ENCODE measurements around the gene NPIPA1.
A peak's percentile ranks its signal among the peaks of the same experiment; 100 is the strongest.
"Not testable (repeated sequence)": the region's sequence is repeated elsewhere in the genome, so short reads cannot be mapped to it uniquely, and the experiment has no call there.

The NPIPA1 gene

GRCh38 chr16:14982521-14982920 lies 45.3 kb downstream of the NPIPA1 start:
- H3K4me1 Mint-ChIP-seq (ENCODE audit: low read depth) = peaks cover 16% of the 10 kb centered on the region
- peaks cover 32% of the 10 kb centered on the region for H3K36me3 Mint-ChIP-seq (ENCODE audit: low read depth)
- not testable (repeated sequence) for H3K27ac Mint-ChIP-seq, H3K27me3 Mint-ChIP-seq, H3K4me3 Mint-ChIP-seq, H3K9me3 Mint-ChIP-seq

- not testable (repeated sequence) for H3K9me3 Mint-ChIP-seq, H3K27me3 Mint-ChIP-seq, H3K4me3 Mint-ChIP-seq, H3K27ac Mint-ChIP-seq
- peaks cover 56% of the 10 kb centered on the region for H3K36me3 Mint-ChIP-seq (ENCODE audit: low read depth)
- H3K4me1 Mint-ChIP-seq (ENCODE audit: low read depth) = peaks cover 15% of the 10 kb centered on the region
These were observed 50.8 kb downstream of the NPIPA1 start for GRCh38 chr16:14988092-14988491.

- H3K9me3 Mint-ChIP-seq, H3K27me3 Mint-ChIP-seq, H3K27ac Mint-ChIP-seq: not testable (repeated sequence)
- Mint-ChIP-seq H3K4me3 (peak overlapping the region; percentile 37), H3K4me1 (ENCODE audit: low read depth) (peaks cover 15% of the 10 kb centered on the region), H3K36me3 (ENCODE audit: low read depth) (peaks cover 60% of the 10 kb centered on the region)
These were observed 51.5 kb downstream of the NPIPA1 start for GRCh38 chr16:14988661-14989191.

GRCh38 chr16:14989291-14990281 lies 52.3 kb downstream of the NPIPA1 start:
- not testable (repeated sequence) for H3K9me3 Mint-ChIP-seq, H3K27me3 Mint-ChIP-seq, H3K4me3 Mint-ChIP-seq, H3K27ac Mint-ChIP-seq
- peaks cover 57% of the 10 kb centered on the region for H3K36me3 Mint-ChIP-seq (ENCODE audit: low read depth)
- H3K4me1 Mint-ChIP-seq (ENCODE audit: low read depth) = peaks cover 15% of the 10 kb centered on the region

- H3K36me3 Mint-ChIP-seq (ENCODE audit: low read depth) = peaks cover 36% of the 10 kb centered on the region
- H3K27me3 Mint-ChIP-seq, H3K9me3 Mint-ChIP-seq, H3K4me3 Mint-ChIP-seq: not testable (repeated sequence)
- H3K27ac Mint-ChIP-seq = peak overlapping the region; percentile 41
- H3K4me1 Mint-ChIP-seq (ENCODE audit: low read depth) = peaks cover 11% of the 10 kb centered on the region
These were observed 56.3 kb downstream of the NPIPA1 start for GRCh38 chr16:14993277-14994151.

GRCh38 chr16:14996702-14997101 lies 59.5 kb downstream of the NPIPA1 start:
- not testable (repeated sequence) for H3K27ac Mint-ChIP-seq; H3K9me3 Mint-ChIP-seq; H3K4me1 Mint-ChIP-seq (ENCODE audit: low read depth); H3K27me3 Mint-ChIP-seq; H3K4me3 Mint-ChIP-seq
- H3K36me3 Mint-ChIP-seq (ENCODE audit: low read depth) = peaks cover 25% of the 10 kb centered on the region

GRCh38 chr16:14998300-14998699 lies 61.1 kb downstream of the NPIPA1 start:
- H3K9me3 Mint-ChIP-seq; H3K27me3 Mint-ChIP-seq; H3K4me3 Mint-ChIP-seq; H3K27ac Mint-ChIP-seq; H3K4me1 Mint-ChIP-seq (ENCODE audit: low read depth): not testable (repeated sequence)
- H3K36me3 Mint-ChIP-seq (ENCODE audit: low read depth) = peaks cover 16% of the 10 kb centered on the region

GRCh38 chr16:14999845-15000244 lies 62.6 kb downstream of the NPIPA1 start:
- H3K4me3 Mint-ChIP-seq; H3K9me3 Mint-ChIP-seq; H3K4me1 Mint-ChIP-seq (ENCODE audit: low read depth); H3K27me3 Mint-ChIP-seq; H3K27ac Mint-ChIP-seq: not testable (repeated sequence)
- peaks cover 23% of the 10 kb centered on the region for H3K36me3 Mint-ChIP-seq (ENCODE audit: low read depth)

Data from stimulated activated naive CD8-positive, alpha-beta T cell treated with anti-CD3 and anti-CD28 coated beads, Interleukin-15, Interleukin-2, amounts not matched to agents 100 ng/mL and 50 ng/mL, for 24 hours (primary cell).